Activated CD4-positive, alpha-beta T cell treated with anti-CD3 and anti-CD28 coated beads for 24 hours (primary cell): ENCODE measurements around the gene MLYCD.

Source experiments
- DNase-seq, 2 donors: peaks; one replicate each; pipeline ENCODE4 v3.0.0-alpha.2; 2020; ENCODE audit warnings: low read depth in 2 of 2

Gene MLYCD

DNA sequence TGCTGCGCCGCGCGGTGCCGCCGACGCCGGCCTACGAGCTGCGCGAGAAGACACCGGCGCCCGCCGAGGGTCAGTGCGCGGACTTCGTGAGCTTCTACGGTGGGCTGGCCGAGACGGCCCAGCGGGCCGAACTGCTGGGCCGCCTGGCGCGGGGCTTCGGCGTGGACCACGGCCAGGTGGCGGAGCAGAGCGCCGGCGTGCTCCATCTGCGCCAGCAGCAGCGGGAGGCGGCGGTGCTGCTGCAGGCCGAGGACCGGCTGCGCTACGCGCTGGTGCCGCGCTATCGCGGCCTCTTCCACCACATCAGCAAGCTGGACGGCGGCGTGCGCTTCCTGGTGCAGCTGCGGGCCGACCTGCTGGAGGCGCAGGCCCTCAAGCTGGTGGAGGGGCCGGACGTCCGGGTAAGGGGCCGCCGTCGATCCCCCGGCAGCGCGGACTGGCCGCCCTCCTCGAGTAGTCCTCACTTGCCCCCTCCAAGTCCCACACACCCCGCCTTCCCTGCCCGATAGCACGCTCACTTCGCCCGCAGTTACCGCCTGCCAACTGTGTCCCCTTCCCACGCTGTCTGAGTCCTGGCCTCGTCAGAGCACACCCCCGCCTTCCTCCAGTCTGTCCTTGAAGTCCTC, 470 bp downstream of the MLYCD start:
- DNase-seq, result peak in 1 of 2 donors; percentile 15

GRCh38 chr16:83899978-83900377, 1.1 kb downstream of the MLYCD start:
- no peak for DNase-seq

GRCh38 chr16:83900571-83900970, 1.7 kb downstream of the MLYCD start:
- no peak for DNase-seq

DNA sequence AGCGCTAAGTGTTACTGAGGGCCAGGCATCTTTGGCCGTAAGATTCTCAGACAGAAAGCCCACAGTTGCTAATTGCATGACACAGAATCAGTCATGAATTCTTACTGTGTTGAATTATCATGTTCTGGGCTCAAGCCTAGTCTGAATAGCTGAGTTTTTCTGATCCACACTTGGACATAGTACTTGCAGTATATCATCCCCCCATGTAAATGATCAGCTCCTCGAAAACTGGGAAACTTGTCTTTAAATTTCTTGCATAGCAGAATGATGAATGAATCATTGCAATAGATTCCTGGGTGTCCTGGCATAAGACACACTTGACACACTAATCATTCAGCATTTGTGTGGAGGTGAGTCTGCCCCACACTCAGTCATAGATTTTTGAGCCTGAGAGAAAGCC, 2.2 kb downstream of the MLYCD start:
- no peak for DNase-seq

- DNase-seq, result no peak
Measured at GRCh38 chr16:83903751-83904150, 4.8 kb downstream of the MLYCD start.

DNA sequence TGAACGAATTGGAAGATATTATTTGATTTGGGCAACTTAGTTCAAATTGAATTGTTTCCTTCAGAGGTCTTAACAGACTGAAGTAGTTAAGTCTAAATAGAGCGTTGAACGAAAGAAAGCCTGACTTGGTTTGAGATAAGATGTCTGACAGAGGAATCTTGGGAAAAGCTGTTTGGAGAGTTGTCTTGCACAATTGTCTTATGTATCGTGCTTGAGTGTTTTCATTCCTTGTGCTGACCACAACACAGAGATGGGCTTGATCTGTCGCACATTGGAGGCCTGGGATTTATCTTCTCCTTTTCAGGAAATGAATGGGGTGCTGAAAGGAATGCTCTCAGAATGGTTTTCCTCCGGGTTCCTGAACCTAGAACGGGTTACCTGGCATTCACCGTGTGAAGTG, 7.8 kb downstream of the MLYCD start:
- no peak for DNase-seq

DNA sequence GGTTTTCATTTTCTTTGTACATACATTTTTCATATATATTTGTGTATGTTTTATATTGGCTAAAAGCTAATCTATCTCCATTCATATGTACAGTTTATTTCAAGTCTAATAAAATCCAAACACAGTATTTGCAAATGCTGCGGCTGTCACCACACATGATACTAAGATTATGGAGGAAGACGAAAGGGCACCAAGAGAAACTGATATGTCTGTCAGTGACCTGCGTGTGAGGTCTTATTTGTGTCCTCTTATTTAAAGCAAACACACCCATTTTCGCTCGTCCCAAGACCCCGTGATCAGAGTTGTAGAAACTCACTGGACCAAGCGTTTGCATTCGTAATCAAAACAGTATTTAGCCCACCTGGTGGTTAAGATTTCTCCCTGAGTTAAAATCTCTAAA, 8.2 kb downstream of the MLYCD start:
- no peak for DNase-seq

DNA sequence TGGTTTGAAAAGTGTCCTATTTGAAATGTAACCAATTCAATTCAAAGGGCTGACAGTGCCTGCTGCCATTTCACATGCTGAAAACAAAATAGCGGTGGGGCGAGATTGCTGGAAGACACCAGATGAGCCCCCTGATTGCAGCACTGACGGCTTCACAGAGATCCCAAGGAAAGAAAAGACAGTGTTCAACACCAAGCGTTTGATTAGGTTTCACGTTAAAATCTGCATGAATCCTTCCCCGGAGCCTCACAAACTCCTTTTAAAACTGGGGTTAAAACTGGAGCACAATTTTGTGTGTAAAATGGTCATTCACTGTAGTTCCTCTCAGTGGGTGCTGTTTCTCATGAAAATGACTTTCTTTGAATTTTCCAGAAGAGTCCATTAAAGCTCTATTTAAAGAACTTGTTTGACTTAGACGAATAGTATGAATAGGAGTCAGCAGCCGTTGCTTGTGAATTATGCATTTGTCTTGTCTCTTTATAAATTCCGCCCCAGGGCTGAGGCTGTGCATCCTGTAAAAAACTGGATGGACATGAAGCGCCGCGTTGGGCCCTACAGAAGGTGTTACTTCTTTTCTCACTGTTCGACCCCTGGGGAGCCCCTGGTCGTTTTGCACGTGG, 8.8 kb downstream of the MLYCD start:
- DNase-seq, result no peak

- no peak for DNase-seq
Measured at GRCh38 chr16:83908798-83909197, 9.9 kb downstream of the MLYCD start.

DNA sequence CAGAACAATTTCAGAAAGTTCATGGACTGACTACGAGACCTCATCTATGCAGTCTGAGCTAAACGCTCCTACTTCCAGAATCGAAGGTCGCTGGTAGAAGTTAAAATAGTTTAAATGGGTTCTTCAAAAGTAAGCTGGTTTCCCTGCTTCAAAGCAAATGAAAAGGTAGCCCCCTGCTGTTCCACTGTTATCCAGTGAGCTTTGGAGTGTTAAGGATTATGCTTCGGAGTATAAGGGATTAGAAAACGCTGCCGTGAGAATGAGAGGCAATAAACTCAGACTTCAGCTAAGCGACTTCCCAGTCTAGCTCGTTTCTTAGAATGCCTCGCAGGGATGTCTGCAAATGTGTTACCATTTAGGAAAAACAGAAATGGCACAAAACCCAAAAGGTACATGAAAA, 12.4 kb downstream of the MLYCD start:
- no peak for DNase-seq

- no peak for DNase-seq
Measured at GRCh38 chr16:83912519-83913244, 13.8 kb downstream of the MLYCD start.

GRCh38 chr16:83913245-83913633, 14.3 kb downstream of the MLYCD start:
- DNase-seq, result no peak

DNA sequence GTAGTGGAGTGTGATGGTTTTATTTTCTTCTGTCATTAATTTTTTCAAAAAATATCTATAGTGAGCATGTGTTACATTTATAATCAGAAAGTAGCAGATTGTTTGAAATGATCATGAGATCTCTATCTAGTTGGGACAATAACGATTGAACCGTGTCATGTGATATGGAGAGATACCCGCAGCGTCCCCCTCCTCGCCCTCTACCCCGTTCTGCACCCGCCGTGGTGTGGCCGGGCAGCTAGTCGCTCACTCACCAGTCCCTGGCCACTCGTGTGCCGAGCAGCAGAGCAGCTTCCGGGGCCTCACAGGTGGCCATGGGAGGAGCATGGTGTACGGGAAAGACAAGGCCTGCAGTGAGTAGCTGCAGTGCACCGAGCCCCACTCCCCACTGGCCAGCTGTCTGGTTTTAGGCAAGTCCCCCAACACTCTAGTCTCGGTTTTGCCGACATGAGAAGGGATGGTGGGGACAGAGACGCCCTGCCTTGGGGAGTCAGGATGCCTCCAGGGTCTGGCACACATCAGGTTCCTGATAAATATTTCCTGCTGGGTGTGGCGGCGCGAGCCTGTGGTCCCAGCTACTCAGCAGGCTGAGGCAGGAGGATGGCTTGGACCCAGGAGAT, 15.3 kb downstream of the MLYCD start:
- DNase-seq, result no peak

- DNase-seq, result no peak
Measured at GRCh38 chr16:83915081-83915480, 16.2 kb downstream of the MLYCD start.

GRCh38 chr16:83915491-83915890, 16.6 kb downstream of the MLYCD start:
- DNase-seq, result no peak

- no peak for DNase-seq
Measured at GRCh38 chr16:83917152-83918120, 18.5 kb downstream of the MLYCD start.

DNA sequence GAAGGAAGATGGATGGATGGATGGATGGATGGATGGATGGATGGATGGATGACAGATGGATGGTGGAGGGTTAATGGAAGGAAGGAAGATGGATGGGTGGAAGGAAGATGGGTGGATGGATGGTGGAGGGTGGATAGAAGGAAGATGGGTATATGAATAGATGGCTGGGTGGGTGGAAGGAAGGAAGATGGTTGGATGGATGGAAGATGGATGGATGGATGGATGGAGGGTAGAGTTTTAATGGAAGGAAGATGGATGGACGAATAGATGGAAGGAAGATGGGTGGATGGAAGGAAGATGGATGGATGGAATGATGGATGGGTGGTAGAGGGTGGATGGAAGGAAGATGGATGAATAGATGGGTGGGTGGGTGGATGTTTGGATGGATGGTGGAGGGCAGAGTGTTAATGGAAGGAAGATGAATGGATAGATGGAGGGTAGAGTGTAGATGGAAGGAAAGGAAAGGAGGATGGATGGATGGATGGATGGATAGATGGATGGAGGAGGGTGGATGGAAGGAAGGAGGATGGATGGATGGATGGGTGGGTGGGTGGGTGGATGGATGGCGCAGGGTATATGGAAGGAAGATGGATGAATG, 22.1 kb downstream of the MLYCD start:
- no peak for DNase-seq

DNA sequence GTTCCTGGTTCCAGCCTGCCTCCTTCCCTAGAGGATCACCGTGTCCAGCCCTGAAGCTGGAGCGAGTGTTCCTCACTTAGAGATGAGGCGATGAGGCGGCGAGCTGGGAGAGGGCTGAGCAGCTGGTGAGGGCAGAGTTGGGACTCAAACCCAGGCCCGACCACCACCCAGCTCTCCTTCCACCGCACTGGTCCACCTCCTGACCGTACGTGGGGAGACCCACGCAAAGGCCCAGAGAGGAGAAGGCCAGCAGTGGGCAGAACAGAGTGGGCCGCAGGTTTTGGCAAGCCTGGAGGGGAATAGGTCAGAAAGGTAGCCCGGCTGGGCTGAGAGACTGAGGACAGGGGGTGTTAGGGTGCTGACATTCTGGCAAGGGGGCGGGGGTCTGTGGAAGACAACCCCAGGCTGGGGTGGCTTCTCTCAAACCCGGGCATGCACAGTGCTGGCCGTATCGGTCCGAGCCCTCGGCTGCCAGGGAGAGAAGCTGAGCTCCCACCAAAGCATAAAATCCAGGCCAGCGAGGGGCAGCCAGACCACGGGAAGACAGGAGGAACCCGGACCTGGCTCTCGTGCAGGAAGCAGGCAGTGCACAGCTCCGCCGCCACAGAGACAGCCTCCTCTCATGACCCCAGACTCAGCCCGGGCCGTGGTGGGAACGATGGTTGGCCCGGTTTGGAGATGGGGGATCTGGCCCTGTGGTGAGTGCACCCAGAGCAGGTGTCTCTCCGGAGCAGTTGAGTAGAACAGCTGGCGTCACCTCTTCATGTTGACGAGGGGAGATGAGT, 24.9 kb downstream of the MLYCD start:
- no peak for DNase-seq

DNA sequence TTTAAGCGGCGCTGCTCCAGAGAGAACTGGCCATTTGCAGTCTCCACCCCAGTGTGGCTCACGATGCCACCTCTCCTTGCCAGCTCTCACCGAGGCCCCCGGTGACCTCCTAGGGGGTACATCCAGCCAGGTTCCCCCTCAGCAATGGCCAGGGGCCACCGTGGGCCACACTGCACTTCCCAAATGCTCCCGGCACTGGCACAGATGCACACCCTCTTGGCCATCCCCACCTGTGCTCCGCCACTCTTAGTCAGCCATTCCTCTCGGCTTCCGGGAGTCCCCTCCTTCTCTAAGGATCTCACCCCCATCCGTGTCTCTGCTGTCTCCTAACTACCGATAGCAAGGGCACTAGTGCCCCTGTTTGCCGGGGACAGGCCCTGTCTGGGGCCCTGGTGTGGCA, 25.8 kb downstream of the MLYCD start:
- no peak for DNase-seq

- DNase-seq, result no peak
Measured at GRCh38 chr16:83925095-83925905, 26.4 kb downstream of the MLYCD start.
